HG02885 (cell line): Measurements from ENCODE around the gene CHCHD1.
A peak's percentile ranks its signal among the peaks of the same experiment; 100 is the strongest.
"Not testable (repeated sequence)": the region's sequence is repeated elsewhere in the genome, so short reads cannot be mapped to it uniquely, and the experiment has no call there.

ENCODE experiments used
- ATAC-seq: cut with Tn5 transposase; IDR thresholded peaks from one replicate; pipeline ENCODE4 v1.9.1; 2021; ENCODE audit warnings: mild to moderate bottlenecking; ENCODE audit not compliant: unreplicated experiment, poor library complexity

The CHCHD1 gene

DNA sequence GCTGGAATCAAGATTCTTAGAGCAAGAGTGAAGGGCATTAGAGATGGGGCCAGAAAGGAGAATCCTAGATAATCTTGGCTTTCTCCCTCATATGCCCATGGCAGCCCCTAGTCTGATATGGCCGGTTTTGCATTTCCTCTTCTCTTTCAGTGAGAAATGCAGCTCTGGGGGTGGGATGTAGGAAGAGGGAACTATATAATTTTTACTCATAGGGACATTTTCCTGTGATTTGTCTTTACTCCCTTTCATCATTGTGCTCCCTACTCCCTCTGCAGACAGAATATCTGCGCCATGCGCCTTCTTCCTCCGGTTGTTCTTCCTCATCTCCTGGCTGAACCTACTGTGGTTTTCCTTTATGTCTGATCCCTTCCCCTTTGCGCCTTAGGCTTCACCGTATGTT, 16.8 kb upstream of the CHCHD1 start:
- ATAC-seq: no peak

DNA sequence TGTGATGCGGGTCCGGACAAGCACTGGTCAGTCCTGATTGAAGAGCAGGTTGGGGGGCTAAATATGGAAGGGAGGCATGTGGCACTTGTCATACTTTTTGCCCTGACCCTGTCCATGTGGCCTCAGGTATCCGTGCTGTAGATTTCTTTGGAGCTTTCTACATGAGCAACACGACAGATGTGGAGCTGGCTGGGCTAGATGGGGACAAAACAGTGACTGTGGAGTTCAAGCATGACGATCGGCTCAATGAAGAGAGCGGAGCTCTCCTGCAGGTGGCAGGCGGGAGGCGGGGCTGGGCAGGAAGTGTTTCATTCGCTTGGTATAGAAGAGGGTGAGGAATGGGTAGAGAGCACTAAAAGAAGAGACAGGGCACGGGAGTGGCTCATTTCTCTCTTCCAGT, 13.0 kb upstream of the CHCHD1 start:
- ATAC-seq: no peak

DNA sequence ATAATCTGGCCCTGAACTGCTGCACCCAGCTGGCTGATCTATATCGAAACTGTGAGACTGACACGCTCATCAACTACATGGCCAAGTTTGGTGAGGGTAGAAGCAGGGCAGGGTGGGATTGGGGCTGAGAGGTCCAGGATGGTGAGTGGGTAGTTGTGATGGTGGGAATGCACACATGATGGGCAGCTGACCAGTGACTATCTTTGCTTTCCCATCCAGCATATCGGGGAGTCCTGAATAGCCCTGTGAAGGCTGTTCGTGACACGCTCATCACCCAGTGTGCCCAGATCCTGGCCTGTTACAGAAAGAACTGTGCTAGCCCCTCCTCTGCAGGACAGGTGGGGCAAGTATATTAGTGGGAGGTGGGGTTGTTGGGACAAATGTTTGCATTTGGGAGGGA, 12.5 kb upstream of the CHCHD1 start:
- ATAC-seq: no peak

DNA sequence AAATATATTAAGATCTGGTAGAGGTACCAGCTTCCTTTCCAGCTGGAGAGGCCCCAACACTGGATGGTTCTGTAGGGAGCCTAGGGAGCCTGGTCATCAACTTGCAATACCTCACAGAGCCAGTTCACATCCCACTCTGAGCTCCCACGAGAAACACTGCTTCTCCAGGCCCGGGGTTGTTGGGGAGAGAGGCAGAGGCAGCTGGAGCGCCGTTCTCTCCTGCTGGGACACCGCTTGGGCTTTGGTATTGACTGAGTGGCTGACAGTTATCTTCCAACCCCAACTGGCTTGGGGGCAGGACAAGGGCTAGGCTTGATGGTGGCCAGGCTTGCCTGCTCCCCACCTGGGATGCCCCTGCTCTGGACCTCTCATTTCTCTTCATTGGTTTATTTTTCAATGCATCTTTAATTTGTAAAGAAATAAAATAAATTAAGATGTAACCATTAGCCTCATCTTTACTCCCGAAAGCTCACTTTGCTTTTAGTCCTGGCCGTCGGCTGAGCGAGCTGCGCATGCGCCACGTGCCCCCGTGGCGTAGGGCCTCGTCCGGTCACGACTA, 10.0 kb upstream of the CHCHD1 start:
- ATAC-seq: peak; percentile 3

DNA sequence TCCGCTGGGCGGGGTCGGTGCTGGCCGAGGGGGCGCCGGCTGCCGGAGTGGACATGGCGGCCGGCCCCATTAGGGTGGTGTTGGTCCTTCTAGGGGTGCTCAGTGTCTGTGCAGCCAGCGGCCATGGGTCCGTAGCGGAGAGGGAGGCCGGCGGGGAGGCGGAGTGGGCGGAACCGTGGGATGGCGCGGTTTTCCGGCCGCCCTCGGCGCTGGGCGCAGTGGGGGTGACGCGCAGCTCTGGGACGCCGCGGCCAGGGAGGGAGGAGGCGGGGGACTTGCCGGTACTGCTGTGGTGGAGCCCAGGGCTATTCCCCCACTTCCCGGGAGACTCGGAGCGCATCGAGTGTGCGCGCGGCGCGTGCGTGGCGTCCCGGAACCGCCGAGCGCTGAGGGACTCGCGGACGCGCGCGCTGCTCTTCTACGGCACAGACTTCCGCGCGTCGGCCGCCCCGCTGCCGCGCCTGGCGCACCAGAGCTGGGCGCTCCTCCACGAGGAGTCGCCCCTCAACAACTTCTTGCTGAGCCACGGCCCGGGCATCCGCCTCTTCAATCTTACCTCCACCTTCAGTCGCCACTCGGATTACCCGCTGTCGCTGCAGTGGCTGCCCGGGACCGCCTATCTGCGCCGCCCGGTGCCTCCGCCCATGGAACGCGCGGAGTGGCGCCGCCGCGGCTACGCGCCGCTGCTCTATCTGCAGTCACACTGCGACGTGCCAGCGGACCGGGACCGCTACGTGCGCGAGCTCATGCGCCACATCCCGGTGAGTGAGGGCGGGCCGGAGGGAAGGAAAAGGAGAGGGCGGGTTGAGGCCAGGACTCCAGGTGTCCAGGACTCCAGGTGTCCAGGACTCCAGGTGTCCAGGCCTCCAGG, 9.3 kb upstream of the CHCHD1 start:
- peak; percentile 70 for ATAC-seq

DNA sequence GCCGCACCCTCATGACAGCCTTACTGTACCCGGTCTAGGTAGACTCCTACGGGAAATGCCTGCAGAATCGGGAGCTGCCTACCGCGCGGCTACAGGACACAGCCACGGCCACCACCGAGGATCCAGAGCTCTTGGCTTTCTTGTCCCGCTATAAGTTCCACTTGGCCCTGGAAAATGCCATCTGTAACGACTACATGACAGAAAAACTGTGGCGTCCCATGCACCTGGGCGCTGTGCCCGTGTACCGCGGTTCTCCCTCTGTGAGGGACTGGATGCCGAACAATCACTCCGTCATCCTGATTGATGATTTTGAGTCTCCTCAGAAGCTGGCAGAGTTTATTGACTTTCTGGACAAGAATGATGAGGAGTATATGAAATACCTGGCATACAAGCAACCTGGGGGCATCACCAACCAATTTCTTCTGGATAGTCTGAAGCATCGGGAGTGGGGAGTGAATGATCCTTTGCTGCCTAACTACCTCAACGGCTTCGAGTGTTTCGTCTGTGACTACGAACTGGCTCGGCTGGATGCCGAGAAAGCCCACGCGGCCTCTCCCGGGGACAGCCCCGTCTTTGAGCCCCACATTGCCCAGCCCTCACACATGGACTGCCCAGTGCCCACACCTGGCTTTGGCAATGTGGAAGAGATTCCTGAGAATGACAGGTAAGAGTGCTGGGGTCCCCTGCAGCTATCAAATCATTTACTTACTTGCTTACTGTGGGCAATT, 8.5 kb upstream of the CHCHD1 start:
- ATAC-seq: no peak

DNA sequence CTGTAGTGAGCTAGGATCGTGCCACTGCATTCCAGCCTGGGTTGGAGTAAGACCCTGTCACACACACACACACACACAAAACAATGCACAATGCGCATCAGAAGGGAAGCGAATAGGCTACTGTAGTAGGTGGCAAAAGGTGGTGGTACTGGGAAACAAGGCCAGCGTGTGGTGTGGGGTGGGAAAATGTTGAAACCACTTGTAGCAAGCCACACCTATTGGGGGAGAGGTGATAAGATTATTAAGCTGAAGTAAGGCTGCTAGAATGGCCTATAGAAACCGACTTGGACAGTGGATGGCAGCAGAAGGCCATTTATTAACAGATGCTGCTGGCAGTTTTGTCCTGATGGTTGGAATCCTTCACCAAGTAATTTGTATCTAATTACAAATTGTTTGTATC, 7.2 kb upstream of the CHCHD1 start:
- ATAC-seq: no peak

DNA sequence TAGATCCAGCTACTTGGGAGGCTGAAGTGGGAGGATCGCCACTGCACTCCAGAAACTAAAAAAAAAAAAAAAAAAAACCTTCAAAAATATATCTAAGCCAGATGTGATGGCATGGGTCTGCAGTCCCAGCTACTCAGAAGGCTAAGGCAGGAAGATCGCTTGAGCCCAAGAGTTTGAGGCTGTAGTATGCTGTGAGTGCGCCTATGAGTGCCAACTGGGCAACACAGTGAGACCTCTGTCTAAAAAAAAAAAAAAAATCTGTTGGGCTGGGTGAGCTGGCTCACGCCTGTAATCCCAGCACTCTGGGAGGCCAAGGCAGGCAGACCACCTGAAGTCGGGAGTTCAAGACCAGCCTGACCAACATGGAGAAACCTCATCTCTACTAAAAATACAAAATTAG, 2.8 kb upstream of the CHCHD1 start:
- no peak for ATAC-seq

DNA sequence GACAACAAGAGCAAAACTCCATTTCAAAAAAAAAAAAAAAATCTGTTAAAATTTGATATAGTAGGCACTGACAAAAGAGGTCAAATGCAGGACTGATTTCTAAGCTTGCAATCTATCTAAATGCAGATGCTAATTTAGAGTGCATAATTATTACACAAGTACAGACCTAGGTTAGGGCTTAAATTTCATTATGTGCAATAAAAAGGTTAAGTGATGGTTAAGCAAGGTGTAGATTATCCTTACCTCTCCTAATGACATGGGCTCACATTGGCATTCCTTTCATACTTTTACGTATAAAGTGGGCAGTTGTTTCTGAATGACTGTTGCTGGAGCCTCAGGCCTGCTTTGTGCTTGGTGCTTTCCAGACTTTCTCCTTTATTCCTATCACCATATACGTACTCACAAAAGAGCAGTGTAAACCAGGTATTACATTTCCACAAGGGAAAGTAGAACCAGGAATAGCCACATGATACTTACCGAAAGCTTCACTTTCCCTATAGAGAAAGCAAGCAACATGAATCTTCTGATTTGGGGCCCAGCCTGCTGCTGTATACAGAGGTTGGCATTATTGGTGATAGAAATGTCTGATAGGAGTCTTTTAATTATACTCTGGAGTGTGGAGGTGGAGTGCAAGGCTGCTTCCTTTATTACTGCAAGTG, 2.2 kb upstream of the CHCHD1 start:
- ATAC-seq: no peak

DNA sequence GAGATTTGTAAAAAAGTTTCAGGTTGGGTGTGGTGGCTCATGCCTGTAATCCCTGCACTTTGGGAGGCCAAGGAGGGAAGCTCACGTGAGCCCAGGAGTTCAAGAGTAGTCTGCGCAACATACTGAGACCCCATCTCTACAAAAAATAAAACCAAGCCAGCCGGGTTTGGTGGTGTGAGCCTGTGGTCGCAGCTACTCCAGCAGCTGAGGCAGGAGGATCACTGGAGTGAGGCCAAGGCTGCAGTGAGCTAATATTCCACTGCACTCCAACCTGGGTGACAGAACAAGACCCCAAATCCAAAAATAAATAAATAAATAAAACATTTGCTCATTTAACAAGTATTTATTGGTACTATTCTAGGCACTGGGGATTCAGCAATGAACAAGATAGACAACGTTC, 1.5 kb upstream of the CHCHD1 start:
- ATAC-seq: no peak

DNA sequence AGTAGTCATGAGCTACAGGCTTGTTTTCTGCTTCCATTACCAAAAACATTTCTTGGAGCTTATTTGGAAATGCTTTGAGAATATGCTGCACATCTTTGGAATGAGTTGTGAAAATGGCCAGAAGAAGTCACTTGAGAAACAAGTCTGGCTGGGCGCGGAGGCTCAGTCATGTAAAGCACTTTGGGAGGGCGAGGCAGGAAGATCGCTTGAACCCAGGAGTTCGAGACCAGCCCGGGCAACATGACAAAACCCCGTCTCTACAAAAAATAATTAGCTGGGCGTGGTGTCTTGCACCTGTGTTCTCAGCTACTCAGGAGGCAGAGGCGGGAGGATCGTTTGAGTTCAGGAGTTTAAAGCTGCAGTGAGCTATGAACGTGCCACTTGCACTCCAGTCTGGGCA, 882 bp upstream of the CHCHD1 start:
- no peak for ATAC-seq

DNA sequence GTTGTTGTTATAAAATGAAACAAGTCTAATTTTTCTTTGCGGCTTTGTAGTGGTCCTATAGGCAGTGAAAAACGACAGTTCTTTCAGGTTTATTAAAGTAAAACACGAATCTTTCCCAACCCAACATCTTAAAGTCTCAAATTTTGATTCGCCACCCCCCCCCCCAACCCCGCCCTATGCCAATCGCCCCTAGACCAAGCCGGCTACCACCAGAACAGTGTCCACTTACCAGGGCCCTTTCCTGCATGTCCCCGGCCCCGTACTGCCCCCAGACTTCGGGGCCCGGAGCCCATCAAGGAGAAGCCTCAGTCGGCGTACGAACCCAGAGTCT, 335 bp upstream of the CHCHD1 start:
- ATAC-seq: no peak

DNA sequence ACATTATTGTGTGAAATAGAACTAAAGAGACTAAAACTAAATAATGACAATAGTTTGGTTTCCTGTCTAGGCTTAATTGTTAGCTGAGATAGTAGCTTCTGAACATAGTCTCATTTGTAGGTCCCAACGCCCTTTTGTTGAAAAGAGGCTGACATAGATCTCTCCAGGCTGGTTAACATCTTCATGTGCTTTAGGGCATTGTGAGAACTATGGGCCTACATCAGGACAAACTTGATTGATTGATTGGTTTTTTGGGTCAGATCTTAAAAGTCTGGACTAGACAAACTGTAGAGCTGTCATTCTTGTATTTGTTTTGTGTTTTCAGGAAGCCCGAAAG, 869 bp downstream of the CHCHD1 start:
- ATAC-seq: no peak

DNA sequence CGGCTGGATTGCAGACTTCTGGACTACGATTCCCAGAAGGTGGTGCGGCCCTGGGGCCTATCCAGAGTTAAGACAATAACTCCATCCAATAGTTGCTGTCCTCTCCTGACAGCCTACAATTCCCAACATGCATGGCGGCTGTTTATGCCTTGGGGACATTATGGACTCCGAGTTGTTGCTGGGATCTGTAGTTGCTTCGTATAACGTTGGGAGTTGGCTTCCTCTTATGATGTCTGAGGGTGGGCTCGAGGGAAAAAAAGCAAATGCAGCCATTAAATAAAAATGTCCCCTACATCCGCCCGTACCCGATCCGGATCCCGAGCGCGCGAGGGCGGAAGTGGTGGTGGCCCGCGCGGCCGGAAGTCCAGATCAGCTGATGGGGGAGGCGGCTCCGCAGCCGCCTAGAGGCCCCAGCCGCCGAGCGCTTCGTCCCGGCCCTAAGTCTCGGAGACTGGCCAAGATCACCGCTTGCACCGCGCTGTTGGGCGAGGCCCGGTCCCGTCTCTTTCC, 3.4 kb downstream of the CHCHD1 start, which contains the start of gene ZSWIM8:
ZSWIM8 (plus strand) TSS at position 396 of the 510 bp plus-strand sequence. CDS start 273 bp downstream, outside the sequence.
- ATAC-seq: peak; percentile 74

DNA sequence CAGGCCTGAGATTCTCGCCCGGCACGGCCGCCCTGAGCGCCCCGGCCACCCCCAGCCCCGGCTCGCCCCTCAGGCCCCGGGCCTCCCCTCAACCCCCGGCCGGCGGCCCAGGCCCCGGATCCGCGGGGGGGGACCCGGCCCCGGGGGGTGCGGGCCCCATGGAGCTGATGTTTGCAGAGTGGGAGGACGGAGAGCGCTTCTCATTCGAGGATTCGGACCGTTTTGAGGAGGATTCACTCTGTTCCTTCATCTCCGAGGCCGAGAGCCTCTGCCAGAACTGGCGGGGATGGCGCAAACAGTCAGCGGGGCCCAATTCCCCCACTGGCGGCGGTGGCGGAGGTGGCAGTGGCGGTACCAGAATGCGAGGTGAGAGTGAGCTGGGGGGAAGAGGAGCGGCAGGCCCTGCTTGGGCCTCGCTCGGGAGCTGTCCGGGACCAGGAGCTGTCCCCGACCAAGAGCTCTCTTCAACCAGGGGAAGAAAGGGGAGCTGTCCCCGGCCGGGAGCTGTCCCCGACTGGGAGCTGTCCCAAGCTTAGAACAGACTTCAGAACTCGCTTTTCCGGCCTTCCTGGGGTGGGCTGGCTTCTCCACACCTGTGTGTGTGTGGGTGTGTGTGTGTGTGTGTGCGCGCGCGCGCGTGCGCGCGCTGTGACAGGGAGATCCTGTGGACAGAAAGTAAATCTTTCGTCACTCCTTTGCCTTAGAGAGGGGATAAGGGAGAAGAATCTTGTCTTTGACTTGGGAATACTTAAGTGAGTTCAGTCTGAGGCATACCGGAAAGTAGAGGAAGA, 4.1 kb downstream of the CHCHD1 start:
- peak; percentile 32 for ATAC-seq

DNA sequence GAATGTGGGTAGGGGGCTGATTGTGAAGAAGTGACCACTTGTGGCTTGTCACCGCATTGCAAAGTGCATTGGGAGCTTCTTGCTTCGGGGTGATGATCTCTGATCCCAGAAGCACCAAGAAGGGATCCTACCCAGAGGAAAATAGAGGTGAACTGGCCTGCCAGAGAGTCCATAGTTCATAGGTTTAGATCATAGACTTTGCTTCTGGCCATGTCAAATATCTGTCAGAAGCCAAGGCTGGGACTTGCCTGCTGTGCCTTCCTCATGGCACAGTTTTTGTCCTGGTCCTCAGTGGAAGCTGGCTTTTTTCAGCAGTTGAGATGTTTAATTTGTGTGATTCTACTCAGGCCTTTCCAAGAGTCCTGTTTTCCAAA, 4.7 kb downstream of the CHCHD1 start:
- ATAC-seq: no peak

DNA sequence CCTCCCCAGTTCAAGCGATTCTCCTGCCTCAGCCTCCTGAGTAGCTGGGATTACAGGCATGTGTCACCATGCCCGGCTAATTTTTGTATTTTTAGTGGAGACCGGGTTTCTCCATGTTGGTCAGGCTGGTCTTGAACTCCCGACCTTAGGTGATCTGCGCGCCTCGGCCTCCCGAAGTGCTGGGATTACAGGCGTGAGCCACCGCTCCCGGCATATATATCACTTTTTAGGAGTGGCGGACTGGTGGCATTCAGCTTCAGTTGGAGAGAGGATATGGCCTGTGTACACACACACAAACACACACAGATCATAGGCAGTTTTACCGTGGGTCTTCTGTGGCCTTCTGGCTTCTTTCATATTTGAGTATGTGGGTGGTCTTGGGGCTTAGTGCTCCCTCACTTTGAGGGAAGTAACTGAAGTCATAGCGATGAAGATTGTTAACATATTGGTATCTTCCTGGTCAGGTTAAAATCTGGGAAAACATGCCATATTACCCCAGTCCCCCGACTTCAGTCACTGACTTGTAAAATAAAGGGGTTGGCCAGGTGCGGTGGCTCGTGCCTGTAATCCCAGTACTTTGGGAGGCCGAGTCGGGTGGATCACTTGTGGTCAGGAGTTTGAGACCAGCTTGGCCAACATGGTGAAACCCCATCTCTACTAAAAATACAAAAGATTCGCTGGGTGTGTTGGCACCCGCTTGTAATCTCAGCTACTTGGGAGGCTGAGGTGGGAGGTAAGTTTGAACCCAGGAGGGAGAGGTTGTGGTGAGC, 5.4 kb downstream of the CHCHD1 start:
- not testable (repeated sequence) for ATAC-seq

DNA sequence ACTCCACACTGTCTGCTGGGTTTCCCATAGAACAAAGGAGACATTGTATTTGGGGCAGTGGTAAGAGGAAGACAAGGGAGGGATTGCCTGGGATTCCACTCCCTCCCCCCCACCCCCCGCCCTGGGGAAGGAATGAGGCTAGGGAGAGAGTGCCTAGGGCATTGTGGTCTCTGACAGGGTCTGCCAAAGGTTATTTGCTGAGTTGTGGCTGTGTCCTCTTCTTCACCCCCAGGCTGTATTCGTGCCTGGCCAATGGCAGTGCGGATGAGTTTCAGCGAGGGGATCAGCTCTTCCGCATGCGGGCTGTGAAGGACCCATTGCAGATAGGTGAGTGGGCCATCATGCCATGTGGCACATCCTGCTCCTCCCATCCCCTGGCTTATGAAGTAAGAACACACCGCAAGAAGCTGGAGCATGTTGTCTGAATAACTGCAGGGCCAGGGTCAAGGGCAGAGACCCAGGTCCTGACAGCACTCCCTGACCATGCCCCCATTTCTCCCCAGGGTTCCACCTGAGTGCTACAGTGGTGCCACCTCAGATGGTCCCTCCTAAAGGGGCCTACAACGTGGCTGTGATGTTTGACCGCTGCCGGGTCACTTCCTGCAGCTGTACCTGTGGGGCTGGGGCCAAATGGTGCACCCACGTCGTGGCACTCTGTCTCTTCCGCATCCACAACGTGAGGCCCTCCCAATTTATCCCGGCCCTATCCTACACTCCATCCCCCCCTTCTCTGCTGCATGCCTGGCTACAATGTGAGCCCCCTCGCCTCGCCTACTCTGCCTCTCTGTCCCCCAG, 7.2 kb downstream of the CHCHD1 start:
- no peak for ATAC-seq

DNA sequence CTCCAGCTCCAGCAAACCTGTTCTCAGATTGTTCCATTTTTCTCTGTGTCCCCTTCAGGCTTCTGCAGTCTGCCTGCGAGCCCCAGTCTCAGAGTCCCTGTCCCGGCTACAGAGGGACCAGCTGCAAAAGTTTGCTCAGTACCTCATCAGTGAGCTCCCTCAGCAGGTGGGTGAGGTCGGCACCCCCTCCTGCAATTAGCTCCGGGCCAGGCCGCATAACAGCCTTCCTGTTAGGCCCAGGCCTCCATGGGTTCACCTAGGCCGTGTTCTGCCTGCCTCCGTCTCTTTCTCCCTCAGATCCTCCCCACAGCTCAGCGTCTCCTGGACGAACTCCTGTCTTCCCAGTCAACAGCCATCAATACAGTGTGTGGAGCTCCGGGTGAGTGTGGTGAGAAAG, 7.8 kb downstream of the CHCHD1 start:
- ATAC-seq: no peak
